Ureter (tissue), 1 donor: ENCODE measurements around the gene CREM. TPM values are rescaled to one million over a fixed set of nuclear protein-coding genes. Genes with fewer than 3 reads are reported as not detected.
"Not testable (repeated sequence)": the region's sequence is repeated elsewhere in the genome, so short reads cannot be mapped to it uniquely, and the experiment has no call there.

Experiments
- DNase-seq: peaks from one replicate; pipeline ENCODE4 v3.0.0-alpha.2; 2020; ENCODE audit warnings: low spot score
- total RNA-seq: library from RNA; stranded (reverse); gene quantifications from one replicate; pipeline ENCODE4 v1.2.4, GENCODE V29; 2023
- donor health status: DM: yes; HTN: yes; CAD: no.

CREM gene
- total RNA-seq, 1 donor from 2014 or later = 32.6 TPM

DNA sequence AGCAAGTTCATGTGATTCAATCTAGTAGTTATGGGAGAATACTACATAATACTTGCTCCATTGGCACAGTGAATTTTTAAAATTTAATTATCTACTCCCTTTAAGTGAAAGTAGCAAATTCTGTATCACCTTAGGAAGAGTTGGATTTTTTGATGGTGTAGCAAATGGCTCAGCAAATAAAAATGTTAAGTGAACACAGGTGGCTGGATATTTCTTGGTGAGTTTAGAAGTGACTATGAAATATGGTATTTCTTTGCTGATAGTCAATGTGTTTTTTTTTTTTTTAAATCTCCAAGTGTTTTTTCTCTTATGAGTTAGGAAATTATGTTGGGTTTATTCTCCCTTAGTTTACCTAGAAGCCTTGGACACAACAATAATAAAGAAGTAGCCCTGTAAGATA is 67.8 kb downstream of the CREM start:
- DNase-seq = no peak

GRCh38 chr10:35194906-35195305 is 68.3 kb downstream of the CREM start:
- no peak for DNase-seq

GRCh38 chr10:35195361-35196306 is 69.0 kb downstream of the CREM start:
- DNase-seq = peak; percentile 71

GRCh38 chr10:35200487-35200886 is 73.8 kb downstream of the CREM start:
- no peak for DNase-seq

- no peak for DNase-seq
These were observed 74.6 kb downstream of the CREM start for GRCh38 chr10:35201234-35201633.

- DNase-seq = no peak
These were observed 75.4 kb downstream of the CREM start for GRCh38 chr10:35202050-35202449.

DNA sequence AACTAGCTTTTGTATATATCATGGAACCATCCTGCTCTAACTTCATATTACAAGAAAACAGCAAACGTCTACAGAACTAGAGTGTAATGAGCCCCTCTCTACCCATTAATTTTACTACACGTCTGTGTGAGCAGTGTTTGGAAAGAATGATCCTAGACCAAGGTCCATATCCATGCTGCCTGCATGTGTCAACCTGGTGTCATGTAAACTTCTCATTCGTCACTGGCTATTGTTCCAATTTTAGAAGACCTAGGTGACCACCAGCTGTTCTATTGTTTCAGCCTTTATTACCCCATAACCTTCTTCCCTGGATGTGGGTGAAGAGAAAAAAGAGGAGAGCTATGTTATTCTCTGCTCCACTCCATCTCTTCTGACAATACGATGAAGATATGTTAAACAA is 77.1 kb downstream of the CREM start:
- no peak for DNase-seq

GRCh38 chr10:35204650-35205319 is 78.1 kb downstream of the CREM start:
- DNase-seq = no peak

DNA sequence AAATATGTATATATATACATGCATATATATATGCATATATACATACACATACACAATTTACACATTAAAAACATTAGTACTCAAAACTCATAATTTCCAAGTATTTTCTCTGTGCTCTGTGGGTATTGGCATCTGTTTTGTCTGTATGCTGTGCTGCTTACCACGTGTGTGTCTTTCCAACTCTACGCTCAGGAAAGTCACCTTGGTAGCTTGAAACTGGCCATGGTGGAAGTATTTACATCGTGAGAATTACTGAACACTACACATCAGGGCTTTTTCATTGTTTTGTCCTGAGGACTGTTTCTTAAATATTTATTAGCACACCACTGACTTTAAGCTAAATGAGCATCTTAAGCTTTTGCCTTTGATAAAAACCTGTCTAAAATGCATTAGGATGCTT is 79.6 kb downstream of the CREM start:
- DNase-seq = no peak

GRCh38 chr10:35208536-35208935 is 81.9 kb downstream of the CREM start:
- no peak for DNase-seq

DNA sequence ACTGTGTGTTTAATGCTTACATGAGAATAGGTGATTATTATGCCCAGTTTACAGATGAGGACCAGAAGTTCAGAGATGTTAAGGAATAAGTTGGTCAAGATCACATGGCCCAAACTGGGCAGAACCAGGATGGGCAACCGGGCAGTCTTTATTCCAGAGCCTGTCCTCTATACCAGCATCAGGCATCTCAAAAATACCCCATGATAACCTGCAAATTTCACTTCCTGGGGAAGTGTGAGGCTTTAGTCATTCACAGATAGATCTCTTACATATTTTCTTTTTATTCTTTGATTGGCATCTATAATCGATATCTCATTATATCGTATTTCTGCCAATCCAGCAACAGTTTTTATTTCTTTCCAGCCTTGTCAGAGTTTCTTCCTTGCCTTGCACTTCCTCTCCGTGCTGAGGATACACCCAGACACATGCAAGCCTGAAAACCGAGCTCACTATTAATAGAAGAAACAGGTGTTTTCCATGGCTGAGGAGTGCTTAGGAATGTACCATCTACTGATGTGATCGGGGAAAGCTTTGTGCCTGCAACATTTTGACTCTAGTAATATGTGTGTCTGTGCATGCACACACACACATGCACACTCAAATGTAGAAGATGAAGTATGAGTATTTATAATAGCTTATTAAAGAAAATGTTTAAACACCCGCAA is 82.4 kb downstream of the CREM start:
- DNase-seq = no peak

- no peak for DNase-seq
These were observed 84.3 kb downstream of the CREM start for GRCh38 chr10:35210961-35211360.

GRCh38 chr10:35211390-35211789 is 84.7 kb downstream of the CREM start:
- DNase-seq = no peak

DNA sequence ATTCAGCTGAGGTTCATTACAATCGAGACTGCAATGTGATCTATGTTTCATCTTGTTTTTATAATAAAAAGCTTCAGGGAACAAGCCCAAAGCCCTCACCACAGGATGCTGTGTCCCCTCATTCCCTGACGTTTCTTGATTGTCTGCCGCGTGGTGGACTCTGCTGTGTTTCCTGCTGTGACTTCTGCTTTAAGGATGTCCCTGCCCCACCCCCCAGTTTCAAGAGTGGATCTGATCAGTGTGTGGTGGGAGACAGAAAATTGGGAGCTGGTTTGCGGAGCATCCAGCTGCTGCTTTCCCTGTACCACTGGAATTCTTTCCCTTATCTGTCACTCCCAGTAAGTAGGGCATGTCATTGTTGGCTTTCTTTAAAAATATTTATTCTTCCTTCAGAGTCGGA is 86.2 kb downstream of the CREM start:
- DNase-seq = no peak

GRCh38 chr10:35213699-35214098 is 87.1 kb downstream of the CREM start:
- DNase-seq = no peak

DNA sequence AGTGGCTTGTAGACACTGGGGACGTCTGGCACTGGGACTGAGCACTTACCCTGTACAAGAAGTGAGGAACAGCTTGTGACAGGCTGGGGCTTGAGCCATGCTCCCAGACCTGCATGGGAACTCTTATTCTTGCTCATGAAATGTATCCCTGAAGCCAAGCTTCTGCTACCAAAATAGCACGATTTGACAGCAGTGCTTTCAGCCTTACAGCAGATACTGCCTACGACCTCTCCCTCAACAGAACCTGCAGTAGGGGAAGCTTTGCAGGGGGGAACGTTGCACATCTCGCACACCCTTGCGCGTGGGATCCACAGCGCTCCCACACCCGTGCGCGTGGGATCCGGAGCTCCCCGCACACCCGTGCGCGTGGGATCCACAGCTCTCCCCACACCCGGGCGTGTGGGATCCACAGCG is 88.0 kb downstream of the CREM start:
- DNase-seq = no peak

GRCh38 chr10:35215107-35215506 is 88.5 kb downstream of the CREM start:
- DNase-seq = no peak

DNA sequence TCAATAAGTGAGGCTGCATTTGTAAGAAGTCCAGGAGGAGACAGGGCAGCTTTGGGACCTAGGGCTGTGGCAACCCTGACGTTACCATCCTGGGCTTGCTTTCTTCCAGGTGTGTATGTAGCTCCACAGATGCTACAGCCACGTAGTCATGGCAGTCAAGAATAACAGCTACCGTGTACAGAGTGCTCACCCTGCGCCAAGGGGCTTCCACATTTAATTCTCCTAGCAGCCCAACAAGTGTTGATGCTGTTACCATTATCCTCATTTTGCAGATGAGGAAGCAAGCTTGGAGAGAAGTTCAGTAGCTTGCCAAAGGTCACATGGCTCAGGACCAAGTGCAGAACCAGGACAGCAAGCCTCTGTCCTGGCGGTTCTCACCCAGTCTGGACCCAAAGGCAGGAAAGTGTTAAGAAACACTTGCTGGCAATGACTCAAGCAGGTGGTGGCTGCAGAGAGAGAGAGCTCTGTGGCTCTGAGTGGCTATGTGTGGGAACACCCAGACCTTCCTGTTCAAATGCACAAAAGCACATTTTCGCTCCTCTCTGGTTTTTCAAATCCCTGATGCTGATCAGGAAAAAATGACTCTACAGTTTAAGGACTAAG is 89.8 kb downstream of the CREM start:
- DNase-seq = peak; percentile 48

DNA sequence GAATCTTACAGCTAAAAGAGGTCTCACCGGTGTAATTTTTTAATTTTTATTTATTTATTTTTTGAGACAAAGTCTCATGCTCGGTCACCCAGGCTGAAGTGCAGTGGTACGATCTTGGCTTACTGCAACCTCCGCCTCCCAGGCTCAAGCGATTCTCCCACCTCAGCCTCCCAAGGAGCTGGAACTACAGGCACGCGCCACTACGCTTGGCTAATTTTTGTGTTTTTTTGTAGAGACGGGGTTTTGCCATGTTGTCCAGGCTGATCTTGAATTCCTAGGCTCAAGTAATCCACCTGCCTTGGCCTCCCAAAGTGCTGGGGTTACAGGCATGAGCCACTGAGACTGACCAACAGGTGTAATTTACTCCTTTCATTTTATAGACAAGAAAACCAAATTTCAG is 90.3 kb downstream of the CREM start:
- not testable (repeated sequence) for DNase-seq

- DNase-seq = no peak
These were observed 90.8 kb downstream of the CREM start for GRCh38 chr10:35217455-35217854.

DNA sequence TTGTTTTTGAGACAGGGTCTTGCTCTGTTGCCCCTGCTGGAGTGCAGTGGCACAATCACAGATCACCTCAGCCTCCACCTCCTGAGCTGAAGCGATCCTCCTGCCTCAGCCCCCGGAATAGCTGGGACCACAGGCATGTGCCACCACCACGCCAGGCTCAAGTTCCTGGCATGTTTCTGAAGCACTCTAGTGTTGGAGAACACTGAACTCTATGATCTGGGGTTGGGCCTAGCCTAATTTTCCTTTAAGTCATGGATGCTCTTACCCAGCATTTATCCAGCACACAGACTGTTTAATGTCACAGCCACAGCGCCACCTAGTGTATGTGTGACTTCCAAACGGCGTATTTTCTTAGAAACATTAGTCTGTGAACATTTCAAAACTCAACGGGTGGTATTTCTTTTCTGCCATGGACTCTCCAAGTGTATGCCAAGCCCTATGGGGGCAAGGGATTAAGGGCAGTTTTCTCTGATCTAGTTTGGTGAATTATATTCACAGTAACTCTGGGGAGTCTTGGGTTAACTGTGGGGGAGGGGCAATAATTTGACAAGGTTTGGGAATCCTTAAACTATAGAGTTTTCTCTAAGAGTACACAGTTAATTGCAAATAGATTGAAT is 91.8 kb downstream of the CREM start:
- peak; percentile 85 for DNase-seq

- no peak for DNase-seq
These were observed 92.6 kb downstream of the CREM start for GRCh38 chr10:35219292-35219691.
